H7 (cell line): Measurements from ENCODE around the gene HSDL1. TPM values are rescaled to one million over a fixed set of nuclear protein-coding genes. Genes with fewer than 3 reads are reported as not detected.
"Not testable (repeated sequence)": the region's sequence is repeated elsewhere in the genome, so short reads cannot be mapped to it uniquely, and the experiment has no call there.

Experiments
- DNase-seq: peaks from one replicate; pipeline ENCODE4 v3.0.0; 2012
- H3K27me3 ChIP-seq: 2 replicates; pipeline ENCODE4 v1.6.0; 2011; ENCODE audit warnings: mild to moderate bottlenecking, low read length; ENCODE audit not compliant: control insufficient read depth, insufficient read depth
- H3K36me3 ChIP-seq: replicated peaks from 2 replicates; pipeline ENCODE4 v1.5.1; 2011; ENCODE audit warnings: low read length; ENCODE audit not compliant: control insufficient read depth, insufficient read depth
- H3K4me3 ChIP-seq: 2 replicates; pipeline ENCODE4 v1.5.1; 2011; ENCODE audit warnings: low read depth, mild to moderate bottlenecking, control low read depth, low read length, moderate library complexity; ENCODE audit not compliant: insufficient read depth
- total RNA-seq: library from RNA; depleted of rRNA; stranded (reverse); fragments of >200 nt; shearing (Covaris generic); gene quantifications from 2 replicates; pipeline ENCODE4 v1.2.3, GENCODE V29; 2014

HSDL1 gene
- total RNA-seq, 1 experiment from 2014 or later = 44.5 TPM

GRCh38 chr16:84137769-84138357, 7.1 kb downstream of the HSDL1 start:
- no peaks in the 10 kb centered on the region for H3K36me3 ChIP-seq
- H3K27me3 ChIP-seq = no peaks in the 10 kb centered on the region
- no peak for DNase-seq
- no peak overlapping the region for H3K4me3 ChIP-seq

GRCh38 chr16:84137287-84137686, 7.7 kb downstream of the HSDL1 start:
- Histone ChIP-seq H3K4me3 (no peak overlapping the region), H3K36me3 (no peaks in the 10 kb centered on the region), H3K27me3 (no peaks in the 10 kb centered on the region)
- DNase-seq = peak; percentile 37

- no peaks in the 10 kb centered on the region for H3K36me3 ChIP-seq
- DNase-seq = no peak
- H3K27me3 ChIP-seq = no peaks in the 10 kb centered on the region
- no peak overlapping the region for H3K4me3 ChIP-seq
These were observed 8.4 kb downstream of the HSDL1 start for GRCh38 chr16:84136331-84137125.

- Histone ChIP-seq H3K4me3 (no peak overlapping the region), H3K36me3 (peaks cover 8% of the 10 kb centered on the region), H3K27me3 (no peaks in the 10 kb centered on the region)
- DNase-seq = no peak
These were observed 12.3 kb downstream of the HSDL1 start for GRCh38 chr16:84132527-84133285.

GRCh38 chr16:84131117-84131516, 13.9 kb downstream of the HSDL1 start:
- Histone ChIP-seq H3K4me3 (no peak overlapping the region), H3K36me3 (peaks cover 10% of the 10 kb centered on the region), H3K27me3 (no peaks in the 10 kb centered on the region)
- no peak for DNase-seq

- Histone ChIP-seq H3K27me3 (no peaks in the 10 kb centered on the region), H3K4me3 (no peak overlapping the region), H3K36me3 (peaks cover 7% of the 10 kb centered on the region)
- no peak for DNase-seq
These were observed 20.5 kb downstream of the HSDL1 start for GRCh38 chr16:84124257-84125073.

GRCh38 chr16:84121007-84121406, 24.0 kb downstream of the HSDL1 start:
- peaks cover 3% of the 10 kb centered on the region for H3K36me3 ChIP-seq
- DNase-seq = no peak
- H3K4me3 ChIP-seq = no peak overlapping the region
- H3K27me3 ChIP-seq = no peaks in the 10 kb centered on the region

GRCh38 chr16:84120023-84120422, 25.0 kb downstream of the HSDL1 start:
- DNase-seq = no peak
- Histone ChIP-seq H3K36me3 (peaks cover 3% of the 10 kb centered on the region), H3K27me3 (no peaks in the 10 kb centered on the region), H3K4me3 (no peak overlapping the region)

- no peaks in the 10 kb centered on the region for H3K27me3 ChIP-seq
- no peak overlapping the region for H3K4me3 ChIP-seq
- H3K36me3 ChIP-seq = peaks cover 3% of the 10 kb centered on the region
- DNase-seq = no peak
These were observed 25.6 kb downstream of the HSDL1 start for GRCh38 chr16:84119368-84119767.

GRCh38 chr16:84118315-84118714, 26.7 kb downstream of the HSDL1 start:
- H3K27me3 ChIP-seq, DNase-seq, H3K36me3 ChIP-seq: not testable (repeated sequence)

GRCh38 chr16:84117494-84117843, 27.5 kb downstream of the HSDL1 start:
- peak; percentile 73 for DNase-seq
- H3K27me3 ChIP-seq = no peaks in the 10 kb centered on the region
- no peaks in the 10 kb centered on the region for H3K36me3 ChIP-seq
- peak overlapping the region; percentile 97 for H3K4me3 ChIP-seq

More at GRCh38 chr16:84118315-84118714, 26.7 kb downstream of the HSDL1 start:
- not testable (repeated sequence) for H3K4me3 ChIP-seq

GRCh38 chr16:84116720-84117493, 28.1 kb downstream of the HSDL1 start, which contains the start of gene MBTPS1:
MBTPS1 (minus strand) TSS chr16:84116942; CDS start chr16:84101783, 15,159 bp downstream.
- Histone ChIP-seq H3K36me3 (no peaks in the 10 kb centered on the region), H3K27me3 (no peaks in the 10 kb centered on the region), H3K4me3 (peak within 1 kb of the TSS; percentile 97)
- DNase-seq = peak; percentile 99

- H3K4me3 ChIP-seq = peak overlapping the region; percentile 97
- DNase-seq = no peak
- H3K36me3 ChIP-seq = no peaks in the 10 kb centered on the region
- no peaks in the 10 kb centered on the region for H3K27me3 ChIP-seq
These were observed 28.9 kb downstream of the HSDL1 start for GRCh38 chr16:84115919-84116719.
